ENCODE results near the gene SIK3. TPM values are rescaled to one million over a fixed set of nuclear protein-coding genes. Genes with fewer than 3 reads are reported as not detected.

Gene SIK3
- total and polyA plus RNA-seq, 2 experiments from 2014 or later = 6.1 to 33.9 TPM

DNA sequence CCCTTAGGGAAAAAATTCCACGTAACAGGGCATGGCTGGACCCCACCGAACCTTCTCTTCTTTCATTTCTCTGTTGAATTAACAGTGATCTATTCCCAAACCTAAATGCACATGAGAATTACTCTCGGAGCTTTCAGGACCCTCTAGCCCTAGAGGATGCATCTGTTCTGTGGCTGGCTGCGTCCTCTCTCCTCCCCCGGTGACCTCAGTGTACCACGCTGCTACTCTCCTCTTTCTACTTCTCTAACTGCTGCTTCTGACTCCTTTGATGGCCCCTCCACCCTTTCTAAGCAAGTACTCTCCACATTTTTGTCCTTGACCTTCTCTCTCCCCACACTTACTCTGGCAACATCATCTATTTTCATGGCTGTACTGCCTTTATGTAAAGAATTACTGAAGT, 248.7 kb downstream of the SIK3 start (continued):
- TF ChIP-seq JUNB (IDR thresholded peaks at IDR 0.05; ENCODE audit: unreplicated experiment) = no peak
- no peak for TF ChIP-seq CREB1 (CRISPR knock-in tag; IDR thresholded peaks at IDR 0.05; ENCODE audit: low read depth)
- no peak for TF ChIP-seq ZNF331 (CRISPR knock-in tag; IDR thresholded peaks at IDR 0.05; ENCODE audit: low read depth)

DNA sequence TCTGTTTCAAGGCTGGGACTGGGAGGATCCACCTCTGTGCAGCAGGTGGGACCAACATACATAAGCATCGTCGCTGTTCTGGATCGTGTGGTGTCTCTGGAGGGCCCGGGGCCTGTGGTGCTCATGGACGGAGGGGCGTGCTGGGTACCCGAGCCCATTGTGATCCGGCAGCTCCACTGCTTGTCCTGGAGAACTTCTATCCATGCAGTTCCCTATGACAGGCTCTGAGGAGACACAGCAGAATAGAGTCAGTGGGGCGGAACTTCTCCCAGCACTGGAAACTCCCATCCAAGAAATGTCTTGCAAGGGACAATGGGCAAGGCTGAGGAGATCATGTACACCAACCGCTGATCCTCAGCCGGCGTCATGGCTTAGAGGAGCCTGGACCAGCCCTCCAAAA, 249.2 kb downstream of the SIK3 start:
- no peak overlapping the region for H3K27ac ChIP-seq (ENCODE audit: low read depth)
- TF ChIP-seq POLR2AphosphoS5 (IDR thresholded peaks at IDR 0.05; ENCODE audit: low read depth) (no peak), EZH2 (IDR thresholded peaks at IDR 0.05; ENCODE audit: low read depth, unreplicated experiment) (no peak), ZNF114 (CRISPR knock-in tag; IDR thresholded peaks at IDR 0.05) (no peak), JUNB (IDR thresholded peaks at IDR 0.05; ENCODE audit: unreplicated experiment) (no peak), EZH2phosphoT487 (IDR thresholded peaks at IDR 0.05; ENCODE audit: unreplicated experiment) (no peak), ZNF331 (CRISPR knock-in tag; IDR thresholded peaks at IDR 0.05; ENCODE audit: low read depth) (no peak), STAT1 (IDR thresholded peaks at IDR 0.05; ENCODE audit: unreplicated experiment) (no peak), CREB1 (CRISPR knock-in tag; IDR thresholded peaks at IDR 0.05; ENCODE audit: low read depth) (no peak)
- TF ChIP-seq, protein P1, sequence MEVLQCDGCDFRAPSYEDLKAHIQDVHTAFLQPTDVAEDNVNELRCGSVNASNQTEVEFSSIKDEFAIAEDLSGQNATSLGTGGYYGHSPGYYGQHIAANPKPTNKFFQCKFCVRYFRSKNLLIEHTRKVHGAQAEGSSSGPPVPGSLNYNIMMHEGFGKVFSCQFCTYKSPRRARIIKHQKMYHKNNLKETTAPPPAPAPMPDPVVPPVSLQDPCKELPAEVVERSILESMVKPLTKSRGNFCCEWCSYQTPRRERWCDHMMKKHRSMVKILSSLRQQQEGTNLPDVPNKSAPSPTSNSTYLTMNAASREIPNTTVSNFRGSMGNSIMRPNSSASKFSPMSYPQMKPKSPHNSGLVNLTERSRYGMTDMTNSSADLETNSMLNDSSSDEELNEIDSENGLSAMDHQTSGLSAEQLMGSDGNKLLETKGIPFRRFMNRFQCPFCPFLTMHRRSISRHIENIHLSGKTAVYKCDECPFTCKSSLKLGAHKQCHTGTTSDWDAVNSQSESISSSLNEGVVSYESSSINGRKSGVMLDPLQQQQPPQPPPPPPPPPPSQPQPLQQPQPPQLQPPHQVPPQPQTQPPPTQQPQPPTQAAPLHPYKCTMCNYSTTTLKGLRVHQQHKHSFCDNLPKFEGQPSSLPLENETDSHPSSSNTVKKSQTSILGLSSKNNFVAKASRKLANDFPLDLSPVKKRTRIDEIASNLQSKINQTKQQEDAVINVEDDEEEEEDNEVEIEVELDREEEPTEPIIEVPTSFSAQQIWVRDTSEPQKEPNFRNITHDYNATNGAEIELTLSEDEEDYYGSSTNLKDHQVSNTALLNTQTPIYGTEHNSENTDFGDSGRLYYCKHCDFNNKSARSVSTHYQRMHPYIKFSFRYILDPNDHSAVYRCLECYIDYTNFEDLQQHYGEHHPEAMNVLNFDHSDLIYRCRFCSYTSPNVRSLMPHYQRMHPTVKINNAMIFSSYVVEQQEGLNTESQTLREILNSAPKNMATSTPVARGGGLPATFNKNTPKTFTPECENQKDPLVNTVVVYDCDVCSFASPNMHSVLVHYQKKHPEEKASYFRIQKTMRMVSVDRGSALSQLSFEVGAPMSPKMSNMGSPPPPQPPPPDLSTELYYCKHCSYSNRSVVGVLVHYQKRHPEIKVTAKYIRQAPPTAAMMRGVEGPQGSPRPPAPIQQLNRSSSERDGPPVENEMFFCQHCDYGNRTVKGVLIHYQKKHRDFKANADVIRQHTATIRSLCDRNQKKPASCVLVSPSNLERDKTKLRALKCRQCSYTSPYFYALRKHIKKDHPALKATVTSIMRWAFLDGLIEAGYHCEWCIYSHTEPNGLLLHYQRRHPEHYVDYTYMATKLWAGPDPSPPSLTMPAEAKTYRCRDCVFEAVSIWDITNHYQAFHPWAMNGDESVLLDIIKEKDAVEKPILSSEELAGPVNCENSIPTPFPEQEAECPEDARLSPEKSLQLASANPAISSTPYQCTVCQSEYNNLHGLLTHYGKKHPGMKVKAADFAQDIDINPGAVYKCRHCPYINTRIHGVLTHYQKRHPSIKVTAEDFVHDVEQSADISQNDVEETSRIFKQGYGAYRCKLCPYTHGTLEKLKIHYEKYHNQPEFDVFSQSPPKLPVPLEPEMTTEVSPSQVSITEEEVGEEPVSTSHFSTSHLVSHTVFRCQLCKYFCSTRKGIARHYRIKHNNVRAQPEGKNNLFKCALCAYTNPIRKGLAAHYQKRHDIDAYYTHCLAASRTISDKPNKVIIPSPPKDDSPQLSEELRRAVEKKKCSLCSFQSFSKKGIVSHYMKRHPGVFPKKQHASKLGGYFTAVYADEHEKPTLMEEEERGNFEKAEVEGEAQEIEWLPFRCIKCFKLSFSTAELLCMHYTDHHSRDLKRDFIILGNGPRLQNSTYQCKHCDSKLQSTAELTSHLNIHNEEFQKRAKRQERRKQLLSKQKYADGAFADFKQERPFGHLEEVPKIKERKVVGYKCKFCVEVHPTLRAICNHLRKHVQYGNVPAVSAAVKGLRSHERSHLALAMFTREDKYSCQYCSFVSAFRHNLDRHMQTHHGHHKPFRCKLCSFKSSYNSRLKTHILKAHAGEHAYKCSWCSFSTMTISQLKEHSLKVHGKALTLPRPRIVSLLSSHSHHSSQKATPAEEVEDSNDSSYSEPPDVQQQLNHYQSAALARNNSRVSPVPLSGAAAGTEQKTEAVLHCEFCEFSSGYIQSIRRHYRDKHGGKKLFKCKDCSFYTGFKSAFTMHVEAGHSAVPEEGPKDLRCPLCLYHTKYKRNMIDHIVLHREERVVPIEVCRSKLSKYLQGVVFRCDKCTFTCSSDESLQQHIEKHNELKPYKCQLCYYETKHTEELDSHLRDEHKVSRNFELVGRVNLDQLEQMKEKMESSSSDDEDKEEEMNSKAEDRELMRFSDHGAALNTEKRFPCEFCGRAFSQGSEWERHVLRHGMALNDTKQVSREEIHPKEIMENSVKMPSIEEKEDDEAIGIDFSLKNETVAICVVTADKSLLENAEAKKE (CRISPR knock-in tag; IDR thresholded peaks at IDR 0.05) = no peak
- TF ChIP-seq, protein P2, sequence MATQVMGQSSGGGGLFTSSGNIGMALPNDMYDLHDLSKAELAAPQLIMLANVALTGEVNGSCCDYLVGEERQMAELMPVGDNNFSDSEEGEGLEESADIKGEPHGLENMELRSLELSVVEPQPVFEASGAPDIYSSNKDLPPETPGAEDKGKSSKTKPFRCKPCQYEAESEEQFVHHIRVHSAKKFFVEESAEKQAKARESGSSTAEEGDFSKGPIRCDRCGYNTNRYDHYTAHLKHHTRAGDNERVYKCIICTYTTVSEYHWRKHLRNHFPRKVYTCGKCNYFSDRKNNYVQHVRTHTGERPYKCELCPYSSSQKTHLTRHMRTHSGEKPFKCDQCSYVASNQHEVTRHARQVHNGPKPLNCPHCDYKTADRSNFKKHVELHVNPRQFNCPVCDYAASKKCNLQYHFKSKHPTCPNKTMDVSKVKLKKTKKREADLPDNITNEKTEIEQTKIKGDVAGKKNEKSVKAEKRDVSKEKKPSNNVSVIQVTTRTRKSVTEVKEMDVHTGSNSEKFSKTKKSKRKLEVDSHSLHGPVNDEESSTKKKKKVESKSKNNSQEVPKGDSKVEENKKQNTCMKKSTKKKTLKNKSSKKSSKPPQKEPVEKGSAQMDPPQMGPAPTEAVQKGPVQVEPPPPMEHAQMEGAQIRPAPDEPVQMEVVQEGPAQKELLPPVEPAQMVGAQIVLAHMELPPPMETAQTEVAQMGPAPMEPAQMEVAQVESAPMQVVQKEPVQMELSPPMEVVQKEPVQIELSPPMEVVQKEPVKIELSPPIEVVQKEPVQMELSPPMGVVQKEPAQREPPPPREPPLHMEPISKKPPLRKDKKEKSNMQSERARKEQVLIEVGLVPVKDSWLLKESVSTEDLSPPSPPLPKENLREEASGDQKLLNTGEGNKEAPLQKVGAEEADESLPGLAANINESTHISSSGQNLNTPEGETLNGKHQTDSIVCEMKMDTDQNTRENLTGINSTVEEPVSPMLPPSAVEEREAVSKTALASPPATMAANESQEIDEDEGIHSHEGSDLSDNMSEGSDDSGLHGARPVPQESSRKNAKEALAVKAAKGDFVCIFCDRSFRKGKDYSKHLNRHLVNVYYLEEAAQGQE (IDR thresholded peaks at IDR 0.05; ENCODE audit: unreplicated experiment) = no peak
- TF ChIP-seq, protein P3, sequence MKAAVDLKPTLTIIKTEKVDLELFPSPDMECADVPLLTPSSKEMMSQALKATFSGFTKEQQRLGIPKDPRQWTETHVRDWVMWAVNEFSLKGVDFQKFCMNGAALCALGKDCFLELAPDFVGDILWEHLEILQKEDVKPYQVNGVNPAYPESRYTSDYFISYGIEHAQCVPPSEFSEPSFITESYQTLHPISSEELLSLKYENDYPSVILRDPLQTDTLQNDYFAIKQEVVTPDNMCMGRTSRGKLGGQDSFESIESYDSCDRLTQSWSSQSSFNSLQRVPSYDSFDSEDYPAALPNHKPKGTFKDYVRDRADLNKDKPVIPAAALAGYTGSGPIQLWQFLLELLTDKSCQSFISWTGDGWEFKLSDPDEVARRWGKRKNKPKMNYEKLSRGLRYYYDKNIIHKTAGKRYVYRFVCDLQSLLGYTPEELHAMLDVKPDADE (IDR thresholded peaks at IDR 0.05) = no peak
- no peak overlapping the region for H3K4me3 ChIP-seq
- Mint-ChIP-seq H3K9me3 (no peaks in the 10 kb centered on the region), H3K4me1 (no peaks in the 10 kb centered on the region; the same call in 2 of the 3 replicates), H3K27ac (no peak overlapping the region), H3K27me3 (ENCODE audit: insufficient read depth, low read depth, poor library complexity) (peaks cover 2% of the 10 kb centered on the region), H3K4me3 (no peak overlapping the region), H3K36me3 (ENCODE audit: low read depth) (peaks cover 22% of the 10 kb centered on the region)
- no peak for DNase-seq (ENCODE audit: low spot score)
- no peaks in the 10 kb centered on the region; the same call in 1 of the 2 replicates for H4K20me1 ChIP-seq (replicated peaks; ENCODE audit: insufficient read depth)
- no peak overlapping the region for H3K4me2 ChIP-seq
- H3K9me2 ChIP-seq (ENCODE audit: insufficient read depth) = no peaks in the 10 kb centered on the region
- no peaks in the 10 kb centered on the region for H3K4me1 ChIP-seq (ENCODE audit: insufficient read depth)
- no peaks in the 10 kb centered on the region for H3F3A ChIP-seq (replicated peaks; ENCODE audit: low read depth)
- H3K79me2 ChIP-seq (replicated peaks; ENCODE audit: insufficient read depth) = no peaks in the 10 kb centered on the region
- no peak overlapping the region for H2AFZ ChIP-seq
- ATAC-seq = no peak
- H3K36me3 ChIP-seq (ENCODE audit: insufficient read depth) = no peaks in the 10 kb centered on the region; the same call in 1 of the 2 replicates
- no peaks in the 10 kb centered on the region for H3K27me3 ChIP-seq (ENCODE audit: insufficient read depth)

Data from GM23338 (cell line).